Activated naive CD8-positive, alpha-beta T cell treated with anti-CD3 and anti-CD28 coated beads, Interleukin-2, amount 50 U/mL, for 24 hours (primary cell): Measurements from ENCODE around the gene TARM1.
"Not testable (repeated sequence)": the region's sequence is repeated elsewhere in the genome, so short reads cannot be mapped to it uniquely, and the experiment has no call there.

Source experiments
- ATAC-seq: fragments of 150-1000 bp; cut with Tn5 transposase; one replicate; pipeline ENCODE4 v1.10.0; 2021
- DNase-seq: peaks from one replicate; pipeline ENCODE4 v3.0.0; 2021
- H3K27ac Mint-ChIP-seq: one replicate; pipeline ENCODE4 v1.8.0; 2021; ENCODE audit warnings: mild to moderate bottlenecking, mixed read lengths
- H3K27me3 Mint-ChIP-seq: one replicate; pipeline ENCODE4 v1.8.0; 2021; ENCODE audit warnings: mixed read lengths
- H3K36me3 Mint-ChIP-seq: one replicate; pipeline ENCODE4 v1.8.0; 2021; ENCODE audit warnings: low read depth, mixed read lengths
- H3K4me1 Mint-ChIP-seq: one replicate; pipeline ENCODE4 v1.8.0; 2021; ENCODE audit warnings: mixed read lengths
- H3K4me3 Mint-ChIP-seq: one replicate; pipeline ENCODE4 v1.8.0; 2021; ENCODE audit warnings: mild to moderate bottlenecking, moderate library complexity, mixed read lengths
- H3K9me3 Mint-ChIP-seq: one replicate; pipeline ENCODE4 v1.8.0; 2021; ENCODE audit warnings: mixed read lengths

TARM1 gene

DNA sequence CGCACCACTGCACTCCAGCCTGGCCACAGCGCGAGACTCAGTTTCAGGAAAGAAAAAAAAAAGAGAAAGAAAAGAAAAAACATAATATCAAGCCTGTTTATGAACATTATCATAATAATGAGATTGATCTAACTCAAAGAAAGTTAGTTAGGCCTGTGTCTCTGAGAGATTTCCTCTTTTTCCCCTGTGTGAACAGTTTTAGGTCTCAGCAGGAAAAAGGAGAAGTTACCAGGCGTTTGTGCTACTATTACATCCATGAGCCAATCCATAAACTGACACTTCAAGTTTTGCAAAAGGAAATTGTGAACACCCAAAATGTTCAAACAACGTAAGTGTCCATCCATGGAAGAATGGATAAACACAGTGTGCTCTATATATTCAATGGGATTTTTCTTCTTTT lies 3.8 kb downstream of the TARM1 start:
- DNase-seq (no peak), ATAC-seq (no peak)
- H3K4me3 Mint-ChIP-seq: no peak overlapping the region
- H3K27me3 Mint-ChIP-seq: peaks cover 4% of the 10 kb centered on the region
- no peaks in the 10 kb centered on the region for H3K4me1 Mint-ChIP-seq
- no peaks in the 10 kb centered on the region for H3K36me3 Mint-ChIP-seq
- H3K27ac Mint-ChIP-seq: no peak overlapping the region
- no peaks in the 10 kb centered on the region for H3K9me3 Mint-ChIP-seq

GRCh38 chr19:54074851-54075250 lies 6.3 kb downstream of the TARM1 start:
- H3K9me3 Mint-ChIP-seq: no peaks in the 10 kb centered on the region
- no peak overlapping the region for H3K27ac Mint-ChIP-seq
- no peak overlapping the region for H3K4me3 Mint-ChIP-seq
- no peaks in the 10 kb centered on the region for H3K36me3 Mint-ChIP-seq
- H3K27me3 Mint-ChIP-seq: peaks cover 4% of the 10 kb centered on the region
- no peak for DNase-seq
- no peak for ATAC-seq
- no peaks in the 10 kb centered on the region for H3K4me1 Mint-ChIP-seq

- Mint-ChIP-seq H3K4me3 (no peak overlapping the region), H3K27ac (no peak overlapping the region), H3K27me3 (peaks cover 4% of the 10 kb centered on the region), H3K36me3 (no peaks in the 10 kb centered on the region), H3K9me3 (no peaks in the 10 kb centered on the region), H3K4me1 (no peaks in the 10 kb centered on the region)
- ATAC-seq (no peak), DNase-seq (no peak)
Measured at GRCh38 chr19:54073829-54074228, 7.3 kb downstream of the TARM1 start.

DNA sequence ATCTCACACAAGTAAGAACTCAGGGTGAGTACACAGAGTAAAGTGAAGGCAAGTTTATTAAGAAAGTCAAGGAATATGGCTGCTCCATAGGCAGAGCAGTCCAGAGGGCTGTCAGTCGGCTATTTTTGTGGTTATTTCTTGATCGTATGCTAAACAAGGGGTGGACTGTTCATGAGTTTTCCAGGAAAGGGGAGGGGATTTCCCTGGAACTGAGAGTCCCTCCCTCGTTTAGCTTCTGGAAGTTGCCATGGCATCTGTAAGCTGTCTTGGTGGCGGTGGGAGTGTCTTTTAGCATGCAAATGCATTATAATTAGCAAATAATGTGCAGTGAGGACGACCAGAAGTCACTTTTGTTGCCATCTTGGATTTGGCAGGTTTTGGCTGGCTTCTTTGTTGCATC lies 11.7 kb downstream of the TARM1 start:
- Mint-ChIP-seq H3K27ac (no peak overlapping the region), H3K27me3 (peaks cover 8% of the 10 kb centered on the region), H3K36me3 (no peaks in the 10 kb centered on the region), H3K9me3 (no peaks in the 10 kb centered on the region), H3K4me1 (no peaks in the 10 kb centered on the region), H3K4me3 (no peak overlapping the region)
- no peak for DNase-seq
- no peak for ATAC-seq

DNA sequence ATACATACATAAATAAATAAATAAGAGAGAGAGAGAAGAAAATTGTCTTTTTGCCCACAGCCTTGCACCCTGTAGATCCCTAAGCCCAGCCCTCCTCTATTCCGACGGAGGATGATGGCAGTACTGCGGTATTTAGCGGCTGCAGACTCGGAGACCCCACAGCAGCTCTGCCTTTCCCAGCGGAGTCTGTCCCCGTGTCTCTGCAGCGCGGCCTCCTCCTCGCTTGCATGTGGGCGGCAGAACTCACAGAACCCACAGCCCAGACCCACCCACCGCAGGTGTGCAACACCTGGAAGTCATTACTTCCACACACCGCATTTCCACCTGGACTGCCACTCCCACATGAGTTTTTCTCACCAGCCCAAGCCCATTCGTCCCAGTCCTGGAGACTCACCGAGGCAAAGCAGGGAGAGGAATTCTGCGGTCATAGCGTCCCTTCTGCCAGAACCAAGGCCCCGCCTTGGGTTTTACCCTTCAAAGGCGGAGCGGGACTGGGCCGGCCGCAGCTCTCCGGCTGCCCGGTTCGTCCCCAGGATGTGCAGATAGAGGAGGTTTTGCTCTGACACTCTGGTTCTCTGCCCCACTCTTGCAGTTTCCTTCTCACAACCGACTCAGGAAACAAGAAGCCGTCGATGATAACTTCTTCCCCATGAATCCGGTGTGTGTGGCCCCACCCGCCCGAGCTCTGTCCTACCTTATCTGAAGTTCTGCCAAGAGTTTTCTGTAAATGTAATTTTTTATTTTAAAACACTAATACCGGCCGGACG lies 17.6 kb downstream of the TARM1 start, which contains the start of gene VSTM1:
TSS of gene VSTM1 (minus strand) at position 548 of the 767 bp plus-strand sequence. CDS start at position 428, 120 bp downstream.
- H3K27ac Mint-ChIP-seq: no peak within 1 kb of the TSS
- ATAC-seq: no peak
- peaks cover 19% of the 10 kb centered on the region for H3K27me3 Mint-ChIP-seq
- H3K36me3 Mint-ChIP-seq: no peaks in the 10 kb centered on the region
- H3K9me3 Mint-ChIP-seq: no peaks in the 10 kb centered on the region
- no peak for DNase-seq
- no peak within 1 kb of the TSS for H3K4me3 Mint-ChIP-seq
- no peaks in the 10 kb centered on the region for H3K4me1 Mint-ChIP-seq

- Mint-ChIP-seq H3K27ac (no peak overlapping the region), H3K4me1 (no peaks in the 10 kb centered on the region), H3K36me3 (no peaks in the 10 kb centered on the region), H3K27me3 (peaks cover 19% of the 10 kb centered on the region), H3K9me3 (no peaks in the 10 kb centered on the region), H3K4me3 (no peak overlapping the region)
- DNase-seq: no peak
- ATAC-seq: no peak
Measured at GRCh38 chr19:54062643-54063042, 18.5 kb downstream of the TARM1 start.

- DNase-seq (no peak), ATAC-seq (no peak)
- no peak overlapping the region for H3K4me3 Mint-ChIP-seq
- H3K9me3 Mint-ChIP-seq: no peaks in the 10 kb centered on the region
- no peak overlapping the region for H3K27ac Mint-ChIP-seq
- H3K36me3 Mint-ChIP-seq: no peaks in the 10 kb centered on the region
- H3K27me3 Mint-ChIP-seq: peaks cover 15% of the 10 kb centered on the region
- H3K4me1 Mint-ChIP-seq: no peaks in the 10 kb centered on the region
Measured at GRCh38 chr19:54047616-54048015, 33.5 kb downstream of the TARM1 start.

DNA sequence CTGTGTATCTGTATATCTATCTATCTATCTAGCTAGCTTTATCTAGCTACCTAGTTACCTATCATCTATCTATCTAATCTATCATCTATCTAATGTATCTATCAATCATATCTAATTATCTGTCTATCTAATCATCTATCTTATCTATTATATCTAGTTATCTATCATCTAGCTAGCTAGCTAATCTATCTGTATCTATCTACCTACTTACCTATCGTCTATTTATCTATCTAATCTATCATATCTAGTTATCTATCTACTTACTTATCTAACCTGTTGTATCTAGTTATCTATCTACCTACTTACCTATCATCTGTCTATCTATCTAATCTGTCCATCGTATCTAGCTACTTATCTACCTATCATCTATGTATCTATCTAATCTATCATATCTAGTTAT lies 35.4 kb downstream of the TARM1 start:
- no peak overlapping the region for H3K27ac Mint-ChIP-seq
- H3K9me3 Mint-ChIP-seq: no peaks in the 10 kb centered on the region
- H3K4me3 Mint-ChIP-seq: no peak overlapping the region

GRCh38 chr19:54042989-54043388 lies 38.2 kb downstream of the TARM1 start:
- ATAC-seq: no peak
- Mint-ChIP-seq H3K36me3 (no peaks in the 10 kb centered on the region), H3K4me1 (no peaks in the 10 kb centered on the region), H3K27ac (no peak overlapping the region), H3K27me3 (peaks cover 7% of the 10 kb centered on the region), H3K4me3 (no peak overlapping the region), H3K9me3 (no peaks in the 10 kb centered on the region)
- DNase-seq: no peak

More for the DNA sequence above, 35.4 kb downstream of the TARM1 start:
- H3K27me3 Mint-ChIP-seq: peaks cover 11% of the 10 kb centered on the region
- no peaks in the 10 kb centered on the region for H3K36me3 Mint-ChIP-seq
- H3K4me1 Mint-ChIP-seq: no peaks in the 10 kb centered on the region
- DNase-seq: no peak
- ATAC-seq: no peak

GRCh38 chr19:54041969-54042606 lies 39.1 kb downstream of the TARM1 start:
- DNase-seq (no peak), ATAC-seq (no peak)
- no peak overlapping the region for H3K27ac Mint-ChIP-seq
- H3K36me3 Mint-ChIP-seq: no peaks in the 10 kb centered on the region
- H3K27me3 Mint-ChIP-seq: peaks cover 10% of the 10 kb centered on the region
- H3K4me3 Mint-ChIP-seq: no peak overlapping the region
- H3K9me3 Mint-ChIP-seq: no peaks in the 10 kb centered on the region
- no peaks in the 10 kb centered on the region for H3K4me1 Mint-ChIP-seq

DNA sequence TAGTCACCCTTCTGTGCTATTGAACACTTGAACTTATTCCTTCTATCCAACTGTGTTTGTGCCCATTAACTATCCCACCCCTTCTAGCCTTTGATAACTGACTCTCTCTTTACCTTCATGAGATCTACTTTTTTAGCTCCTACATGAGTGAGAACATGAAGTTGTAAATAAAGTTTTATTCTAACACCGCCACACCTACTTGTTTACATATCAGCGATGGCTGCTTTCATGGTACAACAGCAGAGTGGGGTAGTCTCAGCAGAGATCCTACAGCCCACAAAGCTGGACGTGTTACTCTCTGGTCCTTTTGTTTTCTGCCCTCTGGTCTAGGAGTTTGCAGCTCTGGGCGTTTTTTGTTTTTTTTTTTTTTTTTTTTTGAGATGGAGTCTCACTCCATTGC lies 41.2 kb downstream of the TARM1 start:
- Mint-ChIP-seq H3K27me3 (peaks cover 8% of the 10 kb centered on the region), H3K4me3 (no peak overlapping the region), H3K27ac (no peak overlapping the region), H3K9me3 (no peaks in the 10 kb centered on the region), H3K4me1 (no peaks in the 10 kb centered on the region), H3K36me3 (no peaks in the 10 kb centered on the region)
- DNase-seq (no peak), ATAC-seq (no peak)

GRCh38 chr19:54036542-54036941 lies 44.6 kb downstream of the TARM1 start:
- not testable (repeated sequence) for H3K4me3 Mint-ChIP-seq, H3K27ac Mint-ChIP-seq, DNase-seq, H3K36me3 Mint-ChIP-seq, ATAC-seq, H3K9me3 Mint-ChIP-seq, H3K4me1 Mint-ChIP-seq
- H3K27me3 Mint-ChIP-seq: peaks cover 11% of the 10 kb centered on the region

DNA sequence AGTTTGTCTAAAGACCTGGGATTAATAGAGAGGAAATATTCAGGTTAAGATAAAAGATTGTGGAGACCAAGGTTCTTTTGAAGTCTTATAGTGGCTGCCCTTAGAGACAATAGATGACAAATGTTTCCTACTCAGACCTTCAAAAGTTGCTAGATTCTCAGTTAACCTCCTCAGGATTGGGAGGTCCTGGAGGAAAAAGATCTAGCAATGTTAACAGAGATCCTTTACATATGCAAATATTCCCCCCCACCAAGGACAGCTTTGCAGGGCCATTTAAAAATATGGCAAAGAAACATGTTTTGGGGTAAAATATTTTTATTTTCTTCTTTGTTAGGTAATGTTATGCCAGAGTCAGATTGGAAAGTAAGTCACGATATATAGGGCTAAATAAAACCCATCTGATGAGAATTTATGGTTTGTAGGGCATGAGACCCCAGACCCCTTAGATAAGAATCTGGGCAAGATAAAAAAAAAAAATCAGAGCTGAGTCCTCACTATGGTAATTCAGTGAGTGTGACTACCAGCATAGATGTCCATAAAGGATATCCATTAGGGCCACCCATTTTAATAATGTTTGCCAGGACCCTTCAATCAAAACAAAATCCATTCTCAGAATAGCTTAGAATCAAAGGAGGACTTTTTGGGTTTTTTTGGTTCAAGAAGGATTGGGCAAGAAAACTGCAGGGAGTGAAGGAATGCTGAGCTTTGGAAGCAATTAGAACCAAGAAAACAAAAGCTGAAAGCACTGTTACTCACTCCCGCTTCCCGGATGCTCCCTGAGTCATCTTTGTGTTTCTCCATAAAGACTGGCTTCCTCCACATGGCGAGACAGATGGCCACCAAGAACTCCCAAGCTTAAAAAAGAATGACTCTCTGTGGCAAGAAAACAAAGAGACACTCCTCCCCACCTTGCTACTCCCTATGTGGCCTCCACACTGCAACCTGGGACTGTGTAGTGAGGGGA lies 45.7 kb downstream of the TARM1 start:
- Mint-ChIP-seq H3K4me3 (no peak overlapping the region), H3K36me3 (no peaks in the 10 kb centered on the region), H3K27me3 (peaks cover 20% of the 10 kb centered on the region), H3K9me3 (no peaks in the 10 kb centered on the region), H3K27ac (no peak overlapping the region), H3K4me1 (no peaks in the 10 kb centered on the region)
- no peak for DNase-seq
- ATAC-seq: no peak

- Mint-ChIP-seq H3K27ac (no peak overlapping the region), H3K4me1 (peaks cover 2% of the 10 kb centered on the region), H3K27me3 (peaks cover 26% of the 10 kb centered on the region), H3K36me3 (no peaks in the 10 kb centered on the region), H3K9me3 (no peaks in the 10 kb centered on the region), H3K4me3 (no peak overlapping the region)
- ATAC-seq (no peak), DNase-seq (no peak)
Measured at GRCh38 chr19:54030895-54031586, 50.1 kb downstream of the TARM1 start.
